Mammary epithelial cell (primary cell): ENCODE results near the gene SHMT1.

Experiments
- EZH2 ChIP-seq: IDR thresholded peaks from 2 replicates; pipeline ENCODE4 v1.6.1; 2012; ENCODE audit warnings: low read length, inconsistent platforms, borderline replicate concordance
- TF ChIP-seq, protein P1 (sequence below), 2 donors: IDR thresholded peaks in 1 of 2; conservative IDR thresholded peaks in 1 of 2; 2 replicates each; pipeline ENCODE4 v1.5.1; 2011 to 2012; ENCODE audit warnings: inconsistent platforms in 2 of 2, low read length in 2 of 2, mild to moderate bottlenecking in 2 of 2, control low read depth in 1 of 2, low read depth in 1 of 2; ENCODE audit not compliant: insufficient read depth in 1 of 2; ENCODE audit errors: extremely low read depth in 1 of 2

DNA sequence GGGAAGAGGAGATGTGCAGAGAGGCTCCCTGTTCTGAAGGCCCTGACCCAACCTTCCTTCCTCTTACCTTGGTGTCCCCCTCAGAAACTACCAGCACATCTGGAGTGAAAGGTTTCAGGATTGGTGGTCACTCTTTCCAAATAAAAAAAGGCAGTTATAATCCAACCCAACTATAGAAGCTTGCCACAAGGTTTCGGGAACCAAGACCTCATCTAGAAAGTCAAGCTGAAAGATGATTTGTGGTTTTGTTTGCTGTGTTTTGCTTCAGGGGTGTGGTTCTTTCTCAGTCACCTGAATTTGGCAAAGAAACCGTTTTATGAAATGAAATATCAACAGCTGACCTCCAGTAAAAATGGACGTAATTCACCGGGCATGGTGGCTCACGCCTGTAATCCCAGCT, 19.3 kb downstream of the SHMT1 start:
- TF ChIP-seq, protein P1, sequence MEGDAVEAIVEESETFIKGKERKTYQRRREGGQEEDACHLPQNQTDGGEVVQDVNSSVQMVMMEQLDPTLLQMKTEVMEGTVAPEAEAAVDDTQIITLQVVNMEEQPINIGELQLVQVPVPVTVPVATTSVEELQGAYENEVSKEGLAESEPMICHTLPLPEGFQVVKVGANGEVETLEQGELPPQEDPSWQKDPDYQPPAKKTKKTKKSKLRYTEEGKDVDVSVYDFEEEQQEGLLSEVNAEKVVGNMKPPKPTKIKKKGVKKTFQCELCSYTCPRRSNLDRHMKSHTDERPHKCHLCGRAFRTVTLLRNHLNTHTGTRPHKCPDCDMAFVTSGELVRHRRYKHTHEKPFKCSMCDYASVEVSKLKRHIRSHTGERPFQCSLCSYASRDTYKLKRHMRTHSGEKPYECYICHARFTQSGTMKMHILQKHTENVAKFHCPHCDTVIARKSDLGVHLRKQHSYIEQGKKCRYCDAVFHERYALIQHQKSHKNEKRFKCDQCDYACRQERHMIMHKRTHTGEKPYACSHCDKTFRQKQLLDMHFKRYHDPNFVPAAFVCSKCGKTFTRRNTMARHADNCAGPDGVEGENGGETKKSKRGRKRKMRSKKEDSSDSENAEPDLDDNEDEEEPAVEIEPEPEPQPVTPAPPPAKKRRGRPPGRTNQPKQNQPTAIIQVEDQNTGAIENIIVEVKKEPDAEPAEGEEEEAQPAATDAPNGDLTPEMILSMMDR (conservative IDR thresholded peaks at IDR 0.05 in 1 of 2, IDR thresholded peaks at IDR 0.05 in 1 of 2; ENCODE audit: extremely low read depth in 1 of 2, insufficient read depth in 1 of 2, low read depth in 1 of 2, low read length in 2 of 2) = no peak
- no peak for TF ChIP-seq EZH2
